Fibroblast of skin of left biceps (primary cell): ENCODE results near the gene CAP1.
A peak's percentile ranks its signal among the peaks of the same experiment; 100 is the strongest.
"Not testable (repeated sequence)": the region's sequence is repeated elsewhere in the genome, so short reads cannot be mapped to it uniquely, and the experiment has no call there.

Experiments used
- DNase-seq, 2 experiments: peaks; one replicate each; pipeline ENCODE4 v3.0.0-alpha.2; 2013; ENCODE audit warnings: low read depth in 2 of 2

The CAP1 gene

DNA sequence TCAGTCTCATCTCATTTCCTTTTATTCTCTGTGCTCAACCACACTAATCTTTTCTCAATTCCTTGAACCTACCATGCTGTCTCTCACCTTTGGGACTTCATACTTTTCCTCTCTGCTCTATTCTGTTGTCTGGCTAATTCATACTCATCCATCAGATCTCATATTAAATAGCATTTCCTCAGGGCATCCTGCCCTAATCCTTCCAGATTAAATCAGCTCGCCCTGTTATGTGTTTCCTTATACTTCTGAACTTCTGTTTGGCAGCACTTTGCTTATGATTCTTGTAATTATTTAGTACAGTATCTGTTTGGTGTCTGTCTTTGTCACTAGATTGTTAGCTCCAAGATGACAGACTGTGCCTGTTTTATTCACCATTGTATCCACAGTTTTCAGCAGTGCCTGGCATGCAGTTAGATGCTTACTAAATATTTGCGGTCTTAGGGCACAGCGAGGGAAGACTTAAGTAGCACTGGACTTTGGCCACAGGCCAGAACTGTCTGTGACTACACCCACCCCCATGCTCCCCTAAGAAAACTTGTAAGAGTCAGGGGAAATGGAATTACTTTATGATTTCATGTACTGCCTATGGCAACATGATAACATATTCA is 9.9 kb upstream of the CAP1 start:
- no peak for DNase-seq

DNA sequence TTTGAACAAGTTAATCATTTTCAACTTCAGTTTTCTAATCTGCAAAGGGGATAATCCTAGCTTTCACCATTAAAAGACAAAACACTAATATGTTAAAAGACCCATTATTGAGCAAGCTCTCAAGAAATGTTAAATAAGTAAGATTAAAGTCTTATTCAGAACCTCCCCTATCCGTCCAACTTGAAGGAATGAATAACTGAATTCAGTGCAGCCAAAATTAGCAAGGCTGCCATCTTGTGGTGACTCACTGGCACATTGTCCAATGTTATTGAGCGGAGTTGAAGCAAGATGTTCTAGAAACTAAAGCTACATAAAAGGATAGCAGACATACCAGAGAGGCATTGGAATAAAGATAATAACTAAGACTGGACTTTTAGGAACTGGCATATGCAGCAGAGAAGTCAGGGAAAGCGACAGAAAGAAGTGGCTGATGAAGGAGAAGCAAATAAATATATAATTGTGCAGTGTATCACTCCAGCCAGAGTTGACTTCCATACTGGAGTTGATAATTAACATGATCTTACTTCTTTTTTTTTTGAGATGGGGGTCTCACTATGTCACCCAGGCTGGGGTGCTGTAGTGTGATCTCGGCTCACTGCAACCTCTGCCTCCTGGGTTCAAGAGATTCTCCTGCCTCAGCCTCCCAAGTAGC is 8.2 kb upstream of the CAP1 start:
- peak in 1 of 2 experiments; percentile 29 for DNase-seq

DNA sequence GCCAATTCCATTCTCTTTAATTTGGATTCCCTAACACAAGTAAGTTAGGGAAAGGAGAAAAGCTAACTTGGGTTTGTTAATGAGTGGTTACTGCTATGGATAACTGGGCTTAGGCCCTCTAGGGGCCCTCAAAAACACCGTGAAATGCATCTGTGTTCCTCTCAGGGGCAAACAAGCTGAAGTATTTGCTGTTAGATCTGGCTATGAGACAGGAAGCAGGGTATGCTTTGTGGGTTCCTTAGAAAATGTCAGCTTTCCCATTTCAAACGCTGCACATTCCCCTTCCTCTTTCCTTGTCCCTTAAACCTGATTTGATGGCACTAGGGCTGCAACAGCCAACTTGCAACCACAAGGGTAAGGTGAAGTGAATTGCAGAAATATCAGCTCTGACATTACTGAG is 5.7 kb upstream of the CAP1 start:
- no peak for DNase-seq

DNA sequence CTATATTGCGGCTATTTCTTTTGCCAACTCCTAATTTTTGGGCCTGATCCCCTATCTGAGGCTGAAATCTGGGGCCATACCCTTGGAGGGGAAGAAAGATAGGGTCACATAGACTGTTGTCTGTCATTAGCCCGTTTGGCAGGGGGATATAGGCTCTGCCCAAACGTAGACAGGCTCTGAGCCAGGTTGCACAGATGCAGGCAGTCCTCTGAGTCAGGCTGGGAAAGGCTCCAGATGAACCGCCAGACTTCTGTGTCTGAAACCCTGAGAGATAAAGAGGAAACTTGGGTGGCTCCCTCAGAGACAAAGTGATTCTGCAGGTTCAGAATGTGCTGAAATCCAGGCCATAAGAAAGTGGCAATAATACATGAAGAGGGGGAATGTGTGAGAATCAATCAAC is 4.0 kb upstream of the CAP1 start:
- DNase-seq: peak in 1 of 2 experiments; percentile 42

DNA sequence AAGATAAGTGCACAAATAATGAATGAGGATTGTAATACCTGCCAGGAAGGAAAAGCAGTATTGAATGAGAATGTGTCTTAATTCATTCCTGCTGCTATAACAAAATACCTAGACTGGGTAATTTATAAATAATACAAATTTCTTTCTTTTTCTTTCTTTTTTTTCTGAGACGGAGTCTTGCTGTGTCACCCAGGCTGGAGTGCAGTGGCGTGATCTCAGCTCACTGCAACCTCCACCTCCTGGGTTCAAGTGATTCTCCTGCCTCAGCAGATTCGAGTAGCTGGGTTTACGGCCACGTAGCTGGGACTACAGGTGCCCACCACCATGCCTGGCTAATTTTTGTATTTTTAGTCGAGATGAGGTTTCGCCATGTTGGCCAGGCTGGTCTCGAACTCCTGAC is 3.3 kb upstream of the CAP1 start:
- DNase-seq: not testable (repeated sequence)

DNA sequence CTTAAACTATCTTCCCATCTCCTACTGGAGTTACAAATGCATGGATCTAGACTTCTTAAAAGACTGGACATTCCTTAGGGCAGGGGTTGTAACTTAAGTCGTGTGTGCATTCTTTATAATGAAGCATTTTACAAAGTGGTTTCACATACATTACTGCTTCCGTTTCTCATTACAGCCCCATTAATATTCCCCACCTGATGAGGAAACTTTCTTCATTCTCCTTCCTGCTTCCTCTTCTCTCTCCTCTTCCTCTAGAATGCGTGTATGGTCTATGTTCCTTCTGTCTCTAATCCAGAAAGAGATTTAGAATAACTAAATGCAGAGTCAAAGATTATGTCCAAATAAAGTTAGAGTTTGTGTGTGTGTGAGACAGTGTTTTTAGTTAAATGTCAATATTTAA is 1.8 kb upstream of the CAP1 start:
- no peak for DNase-seq

DNA sequence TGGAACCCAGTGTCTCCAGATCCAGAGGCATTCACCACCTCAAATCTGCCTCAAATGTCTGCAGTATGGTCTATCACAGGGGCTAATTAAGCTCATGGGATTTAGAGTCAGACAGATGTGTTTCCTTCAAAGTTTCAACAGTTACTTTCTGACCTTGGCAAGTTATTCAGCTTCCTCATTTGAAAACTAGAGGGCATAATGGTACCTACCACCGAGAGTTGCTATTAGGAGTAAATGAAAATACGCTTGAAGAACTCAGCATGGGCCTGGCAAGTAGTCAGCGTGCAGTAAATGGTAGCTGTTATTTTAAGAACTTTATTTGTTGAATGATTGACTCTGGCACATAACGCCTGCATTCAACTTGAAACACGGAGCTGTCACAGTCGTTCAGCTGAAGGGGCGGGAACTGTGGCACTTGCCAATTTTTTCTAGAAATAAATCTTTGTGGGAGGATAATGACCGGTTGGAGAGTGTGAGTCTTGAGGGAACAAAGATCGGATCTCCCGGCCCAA is 1.2 kb upstream of the CAP1 start:
- DNase-seq: peak in 1 of 2 experiments; percentile 13

DNA sequence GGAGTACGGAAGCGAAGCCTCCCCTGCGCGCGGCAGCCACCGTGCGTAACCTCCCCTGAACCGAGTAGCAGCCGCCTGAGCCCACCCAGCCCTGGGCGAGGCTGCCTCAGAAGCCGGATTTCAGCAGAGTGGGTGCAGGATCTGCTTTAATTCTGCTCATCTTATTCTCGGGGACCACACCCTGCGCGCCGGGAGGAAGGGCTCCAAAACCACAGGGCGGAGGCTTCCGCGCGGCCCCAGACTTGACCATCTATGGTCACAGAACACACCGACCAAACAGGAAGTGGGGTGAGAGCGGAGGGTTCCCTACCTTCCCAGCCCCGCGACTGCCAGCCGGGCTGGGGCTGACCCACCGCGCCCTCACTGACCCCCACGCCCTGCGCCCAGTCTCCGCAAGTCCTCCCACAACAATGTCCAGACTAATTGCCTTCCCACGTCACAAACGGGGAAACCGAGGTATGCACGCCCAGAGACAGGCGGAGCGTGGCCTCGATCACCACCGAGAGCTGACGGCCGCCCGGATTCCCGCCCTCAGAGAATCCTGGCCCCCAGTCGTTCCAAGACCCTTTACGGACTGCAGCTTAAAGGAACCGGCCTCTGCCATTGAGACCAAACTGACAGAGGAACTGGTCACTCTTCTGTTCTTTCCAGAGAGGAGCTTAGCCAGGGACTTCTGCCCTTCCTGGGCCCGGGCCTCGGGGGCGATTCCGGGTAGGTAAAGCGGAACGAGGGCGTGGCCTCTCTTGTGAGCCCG is 595 bp upstream of the CAP1 start:
- DNase-seq: peak; percentile 81 to 84

DNA sequence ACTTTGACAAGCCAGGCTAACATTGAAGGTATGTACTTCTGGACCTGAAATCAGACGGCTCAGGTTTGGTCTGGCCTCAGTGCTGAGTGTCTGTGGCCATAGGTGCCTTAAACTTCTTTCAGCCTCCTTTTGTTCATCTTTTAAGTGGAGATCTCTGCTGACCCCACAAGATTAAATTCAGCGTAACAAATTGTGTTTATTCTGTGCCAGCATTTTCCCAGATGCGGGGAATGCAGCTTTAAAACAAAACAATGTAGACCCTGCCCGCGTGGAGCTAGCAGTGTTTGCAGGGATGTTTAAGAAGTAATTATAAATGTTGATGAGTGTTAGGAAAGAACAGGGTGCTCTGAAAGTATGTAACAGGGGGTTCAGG is 923 bp downstream of the CAP1 start:
- no peak for DNase-seq

DNA sequence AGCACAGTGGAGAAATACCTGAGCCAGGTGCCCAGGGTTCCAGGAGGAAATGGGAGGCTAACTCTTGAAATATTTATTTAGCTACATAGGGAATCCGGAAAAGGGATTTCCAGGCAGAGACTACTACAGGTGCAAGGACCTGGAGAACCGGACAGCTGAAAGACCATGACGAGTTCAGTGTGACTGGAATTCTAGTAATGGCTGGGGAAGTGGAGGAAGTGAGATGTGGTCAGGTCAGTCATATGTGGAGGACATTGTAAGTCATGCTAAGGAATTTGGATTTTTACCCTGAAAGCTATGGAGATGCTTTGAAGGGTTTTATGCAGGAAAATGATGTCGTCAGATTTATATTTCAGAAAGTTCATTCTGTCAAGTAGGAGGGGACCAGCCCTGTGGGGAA is 1.8 kb downstream of the CAP1 start:
- DNase-seq: no peak

DNA sequence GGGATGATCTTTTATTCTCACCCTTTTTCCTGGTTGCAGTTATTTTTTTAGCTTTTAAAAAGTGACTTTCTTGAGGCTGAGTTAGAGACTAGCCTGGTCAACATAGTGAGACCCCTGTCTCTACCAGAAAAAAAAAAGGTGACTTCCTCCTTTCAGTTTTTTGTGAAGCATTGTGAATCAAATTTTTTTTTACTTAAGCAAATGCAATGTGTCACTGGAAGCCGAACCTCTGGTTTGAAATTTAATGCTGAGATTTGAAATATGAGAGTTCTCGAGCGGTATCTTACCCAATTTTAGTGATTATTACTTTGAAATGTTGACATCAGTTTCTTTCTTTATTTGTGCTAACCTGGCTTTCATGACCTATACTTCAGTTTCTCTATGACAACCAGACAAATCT is 3.6 kb downstream of the CAP1 start:
- DNase-seq: no peak

DNA sequence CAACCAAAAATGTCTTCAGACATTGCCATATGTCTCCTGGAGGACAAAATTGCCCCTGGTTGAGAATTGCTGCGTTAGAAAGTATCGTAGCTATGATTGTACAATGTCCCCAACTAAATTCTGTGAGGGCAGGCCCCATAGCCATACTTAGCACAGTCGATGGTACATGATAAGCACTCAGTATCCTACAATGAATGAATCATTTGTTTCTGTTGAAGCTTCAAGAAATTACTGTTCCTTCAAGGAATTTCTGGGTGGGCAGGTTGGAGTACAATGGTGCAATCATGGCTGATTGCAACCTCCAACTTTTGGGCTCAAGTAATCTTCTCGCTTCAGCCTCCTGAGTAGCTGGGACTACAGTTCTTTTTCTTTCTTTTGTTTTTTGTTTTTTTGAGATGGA is 4.7 kb downstream of the CAP1 start:
- no peak for DNase-seq

DNA sequence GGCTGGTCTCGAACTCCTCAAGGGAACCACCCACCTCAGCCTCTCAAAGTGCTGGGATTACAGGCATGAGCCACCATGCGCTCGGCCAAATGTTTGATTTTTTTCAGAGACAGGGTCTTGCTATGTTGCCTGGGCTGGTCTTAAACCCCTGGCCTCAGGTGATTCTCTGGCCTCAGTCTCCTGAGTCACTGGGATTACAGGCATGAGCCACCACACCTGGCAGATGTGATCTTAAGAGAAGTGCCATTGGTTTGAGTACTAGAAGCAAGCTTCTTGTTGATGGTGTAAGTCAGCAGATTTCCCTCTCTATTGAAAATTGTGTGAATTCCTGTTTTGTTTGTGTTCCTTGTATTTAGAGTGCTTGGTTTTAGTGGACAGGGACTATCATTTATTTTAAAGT is 5.2 kb downstream of the CAP1 start:
- no peak for DNase-seq

DNA sequence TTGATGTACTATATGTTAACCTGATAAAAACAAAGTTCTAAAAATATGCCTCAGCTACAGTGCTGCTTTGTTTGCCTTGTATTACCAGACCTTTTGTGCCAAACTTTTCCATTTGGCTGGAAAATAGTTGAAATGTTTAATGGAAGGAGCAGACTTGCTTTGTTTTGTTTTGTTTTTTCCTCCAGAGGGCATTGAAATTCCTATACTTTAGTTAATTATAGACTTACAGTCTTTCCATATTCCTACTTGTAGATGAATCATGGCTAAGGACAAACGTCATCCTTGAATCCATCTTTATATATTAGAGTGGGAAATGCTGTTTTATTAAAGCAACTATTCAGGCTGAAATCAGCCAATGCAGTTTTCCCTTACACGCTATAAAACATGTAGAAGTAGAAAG is 6.7 kb downstream of the CAP1 start:
- no peak for DNase-seq

DNA sequence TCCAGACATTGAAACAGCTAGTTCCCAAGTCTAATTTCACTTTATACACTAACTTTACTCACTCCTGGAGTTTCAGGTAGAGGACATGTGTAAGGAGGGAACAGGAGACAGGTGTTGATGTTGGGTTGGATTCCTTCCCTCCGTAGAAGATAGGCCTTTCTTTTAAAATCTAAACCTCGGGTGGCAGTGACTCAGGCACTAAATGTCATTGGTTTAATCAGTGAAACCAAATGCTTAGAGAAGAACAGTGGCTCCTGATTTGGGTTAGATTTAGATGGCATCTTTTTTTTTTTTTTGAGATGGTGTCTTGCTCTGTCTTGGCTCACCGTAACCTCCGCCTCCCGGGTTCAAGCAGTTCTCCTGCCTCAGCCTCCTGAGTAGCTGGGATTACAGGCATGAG is 7.2 kb downstream of the CAP1 start:
- no peak for DNase-seq

DNA sequence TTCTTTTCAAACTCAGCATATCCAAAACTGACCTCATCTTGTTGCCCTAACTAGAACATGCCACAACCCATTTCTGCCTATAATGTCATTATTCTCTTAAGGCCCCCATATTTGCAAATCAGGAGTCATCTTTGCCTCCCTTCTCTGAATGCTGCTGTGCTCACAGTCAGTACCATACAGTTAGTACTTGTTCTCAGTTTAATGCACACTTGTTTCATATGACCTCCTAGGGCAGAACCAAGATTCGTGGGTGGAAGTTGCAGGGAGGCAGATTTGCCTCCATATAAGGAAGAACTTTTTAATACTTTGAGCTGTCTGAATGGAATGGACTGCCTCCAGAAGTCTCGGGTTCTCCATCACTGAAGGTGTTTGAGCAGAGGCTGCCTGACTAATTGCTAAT is 9.2 kb downstream of the CAP1 start:
- DNase-seq: no peak

DNA sequence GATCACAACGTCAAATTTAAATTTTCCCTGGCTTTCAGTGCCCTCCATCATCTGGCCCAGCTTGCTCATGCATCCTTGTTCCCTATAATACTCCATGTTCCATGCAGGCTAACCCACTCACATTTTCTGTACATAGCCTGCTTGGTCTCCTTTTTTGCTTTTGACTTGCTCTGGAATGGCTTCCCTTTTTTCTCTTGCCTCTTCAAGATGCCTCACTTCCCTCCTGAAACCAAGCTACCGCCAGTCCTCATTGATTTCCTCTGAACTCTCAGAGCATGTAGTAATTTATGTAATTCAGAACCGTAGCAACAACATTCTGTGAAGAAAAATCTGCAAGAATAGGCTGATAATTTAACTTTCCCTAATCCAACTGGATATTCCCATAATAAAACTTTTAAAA is 10.3 kb downstream of the CAP1 start:
- DNase-seq: no peak

DNA sequence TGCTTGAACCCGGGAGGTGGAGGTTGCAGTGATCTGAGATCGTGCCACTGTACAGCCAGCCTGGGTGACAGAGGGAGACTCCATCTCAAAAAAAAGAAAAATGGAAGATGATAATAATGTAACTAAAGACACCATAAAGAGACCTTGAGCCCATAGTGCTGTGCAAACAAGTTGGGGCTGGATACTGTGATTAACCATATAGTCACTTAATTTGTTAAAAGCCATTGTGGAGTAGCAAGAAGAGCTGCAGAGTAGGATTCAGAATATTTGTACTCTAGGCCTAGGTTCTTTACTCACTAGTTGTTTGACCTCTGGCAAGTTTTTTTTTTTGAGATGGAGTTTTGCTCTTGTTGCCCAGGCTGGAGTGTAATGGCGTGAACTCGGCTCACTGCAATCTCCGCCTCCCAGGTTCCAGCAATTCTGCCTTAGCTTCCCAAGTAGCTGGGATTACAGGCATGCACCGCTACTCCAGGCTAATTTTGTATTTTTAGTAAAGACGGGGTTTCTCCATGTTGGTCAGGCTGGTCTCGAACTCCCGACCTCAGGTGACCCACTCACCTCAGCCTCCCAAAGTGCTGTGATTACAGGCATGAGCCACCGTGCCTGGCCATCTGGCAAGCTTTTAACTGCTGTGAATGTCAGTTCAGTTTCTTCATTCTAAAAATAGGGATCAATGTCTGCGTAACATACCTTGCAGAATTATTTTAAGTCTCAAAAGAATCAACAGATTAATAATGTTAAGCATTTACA is 12.8 kb downstream of the CAP1 start:
- DNase-seq: no peak

DNA sequence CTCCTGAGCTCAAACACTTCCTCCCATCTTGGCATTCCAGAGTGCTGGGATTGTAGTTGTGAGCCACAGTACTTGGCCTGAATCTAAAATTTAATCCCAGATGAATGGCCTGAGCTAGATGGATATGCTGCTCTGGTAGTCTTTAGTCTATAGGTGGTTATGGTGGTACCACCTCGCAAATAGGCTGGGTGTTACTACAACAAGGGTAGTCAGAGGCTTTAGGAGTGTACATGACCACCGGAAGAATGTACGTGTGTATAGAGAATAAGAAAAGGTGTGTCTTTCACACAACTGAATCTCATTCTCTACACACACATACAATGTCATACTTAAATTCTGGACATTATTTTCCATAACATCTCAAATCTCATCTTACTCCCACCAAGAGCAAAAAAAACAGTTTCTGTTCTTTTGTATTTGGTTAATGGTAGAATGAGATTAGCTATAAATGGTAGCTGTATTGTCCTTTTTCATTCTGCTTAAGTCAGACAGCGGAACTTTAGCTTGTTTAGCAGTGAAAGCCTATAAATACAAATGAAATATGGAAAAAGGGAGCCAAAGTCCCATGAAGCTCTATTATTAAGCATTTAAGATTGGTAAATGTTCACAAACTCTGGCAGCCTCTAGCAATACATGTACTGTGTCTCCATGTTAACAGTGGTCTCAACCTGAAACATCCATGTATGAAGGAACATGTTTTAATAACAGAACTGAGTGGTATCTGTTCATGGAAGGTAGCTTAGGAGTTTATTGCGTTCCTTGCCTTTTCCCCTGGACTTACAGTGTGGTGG is 16.2 kb downstream of the CAP1 start:
- no peak for DNase-seq

DNA sequence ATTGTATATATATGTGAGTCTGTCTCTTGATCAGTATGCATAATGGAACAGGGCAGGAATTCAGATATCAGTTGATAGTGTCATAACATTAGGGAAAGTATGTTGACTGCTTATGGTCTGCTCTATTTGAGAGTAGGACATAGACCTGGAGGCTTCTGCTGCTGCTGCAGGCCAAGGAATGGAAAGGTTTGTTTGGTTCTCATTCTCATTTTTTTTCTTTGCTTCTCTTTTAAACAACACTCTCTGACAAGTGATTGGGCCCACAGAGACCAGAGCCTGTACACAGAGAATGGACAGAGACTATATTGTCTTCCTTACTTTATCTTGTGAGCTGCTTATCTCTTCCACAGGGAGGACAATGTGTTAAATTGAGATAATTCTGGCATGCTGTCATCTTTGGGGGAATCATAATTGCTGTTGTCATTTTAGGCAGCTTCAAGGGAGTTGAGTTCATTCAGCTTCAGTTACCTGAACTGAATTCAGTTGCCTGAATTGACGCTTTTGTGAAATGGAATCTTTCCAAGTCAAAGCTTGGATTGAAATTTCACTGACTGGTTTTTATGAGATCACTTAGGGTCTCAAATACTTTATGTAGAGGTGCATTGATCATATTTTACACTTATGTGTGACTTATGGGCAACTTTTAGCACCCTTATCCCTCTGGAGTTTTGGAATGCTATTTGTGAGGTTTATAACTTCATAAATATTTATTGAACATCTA is 16.9 kb downstream of the CAP1 start:
- DNase-seq: no peak

DNA sequence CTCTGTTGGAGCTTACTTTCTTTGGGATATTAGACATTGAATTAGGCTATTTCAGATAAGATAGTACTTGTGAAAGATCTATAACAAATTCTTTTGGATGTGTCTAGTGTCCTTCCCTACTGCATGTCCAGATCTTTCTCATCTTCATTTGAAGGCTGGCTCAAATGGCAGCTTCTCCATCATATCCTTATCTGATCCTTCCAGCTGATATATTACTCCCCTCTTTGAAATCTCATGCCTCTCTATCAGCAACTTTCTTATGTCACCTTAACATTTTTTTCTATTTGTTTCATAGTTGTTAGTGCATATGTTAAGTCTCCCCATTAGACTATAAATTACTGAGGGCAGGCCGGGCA is 17.5 kb downstream of the CAP1 start:
- DNase-seq: no peak
